GM19438 (cell line): ENCODE results near the gene PHETA1.
"Not testable (repeated sequence)": the region's sequence is repeated elsewhere in the genome, so short reads cannot be mapped to it uniquely, and the experiment has no call there.

Experiments used
- ATAC-seq: cut with Tn5 transposase; IDR thresholded peaks from one replicate; pipeline ENCODE4 v1.9.1; 2021; ENCODE audit warnings: low read depth; ENCODE audit not compliant: unreplicated experiment

The PHETA1 gene

GRCh38 chr12:111377440-111377839 lies 8.5 kb upstream of the PHETA1 start:
- ATAC-seq, result no peak

- not testable (repeated sequence) for ATAC-seq
Measured at GRCh38 chr12:111373231-111373630, 4.3 kb upstream of the PHETA1 start.

DNA sequence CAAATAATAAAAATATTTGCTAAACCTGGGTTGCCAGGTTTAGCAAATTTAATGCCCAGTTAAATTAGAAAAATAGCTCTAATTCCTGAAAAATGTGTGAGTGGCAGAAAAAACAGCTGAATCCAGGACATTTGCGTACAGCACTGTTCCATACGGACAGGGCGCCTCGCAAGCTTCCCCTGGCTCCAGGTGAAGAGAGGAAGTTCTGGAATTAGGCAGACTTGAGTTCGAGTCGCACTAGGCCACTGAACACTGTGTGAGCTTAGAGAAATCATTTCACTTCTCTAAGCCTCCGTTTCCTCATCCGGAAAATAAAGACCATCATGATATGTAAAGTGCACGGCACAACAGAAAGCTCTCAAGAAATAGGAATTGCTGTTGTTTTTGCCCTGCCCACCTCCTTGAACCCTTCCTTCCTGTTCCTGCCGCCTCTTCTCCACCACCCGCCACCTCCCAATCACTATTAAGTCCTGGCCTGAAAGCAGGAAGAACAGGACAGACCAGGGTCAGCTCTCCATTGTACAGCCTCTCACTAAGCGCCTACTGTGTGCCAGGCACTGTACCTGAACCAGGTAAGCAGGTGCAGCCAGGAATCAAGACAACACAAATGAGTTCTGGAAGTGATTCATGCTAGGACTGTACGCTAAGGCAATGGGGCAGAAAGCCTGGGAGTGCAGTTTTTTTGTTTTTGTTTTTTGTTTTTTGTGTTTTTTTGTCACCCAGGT lies 763 bp upstream of the PHETA1 start:
- ATAC-seq, result no peak

DNA sequence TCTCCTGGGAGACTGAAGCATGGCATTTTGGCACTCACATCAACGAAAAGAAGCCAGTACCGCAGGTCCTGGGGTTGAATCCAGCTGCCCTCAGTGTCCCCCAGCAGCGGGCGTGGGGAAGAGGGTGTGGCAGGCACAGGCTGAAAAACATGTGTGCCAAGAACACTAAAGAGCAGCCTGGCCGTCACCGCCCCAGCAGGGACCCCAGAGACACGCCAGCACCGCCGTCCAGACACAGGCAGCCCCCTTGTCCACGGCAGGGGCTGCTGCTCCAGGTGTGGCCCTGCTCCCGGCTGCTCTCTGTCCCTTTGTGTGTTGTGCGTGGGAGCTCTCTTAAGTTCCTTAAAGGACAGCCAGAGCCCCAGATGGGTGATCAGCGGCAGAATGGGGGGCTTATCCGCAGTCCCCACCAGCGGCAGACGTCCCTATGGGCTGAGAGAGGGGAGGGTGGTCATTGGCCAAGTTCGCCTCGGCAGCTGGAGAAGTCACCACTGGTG lies 556 bp downstream of the PHETA1 start:
- ATAC-seq, result no peak

- ATAC-seq, result no peak
Measured at GRCh38 chr12:111367661-111368221, 1.2 kb downstream of the PHETA1 start.

- no peak for ATAC-seq
Measured at GRCh38 chr12:111366583-111366982, 2.3 kb downstream of the PHETA1 start.

- ATAC-seq, result no peak
Measured at GRCh38 chr12:111366075-111366474, 2.8 kb downstream of the PHETA1 start.

DNA sequence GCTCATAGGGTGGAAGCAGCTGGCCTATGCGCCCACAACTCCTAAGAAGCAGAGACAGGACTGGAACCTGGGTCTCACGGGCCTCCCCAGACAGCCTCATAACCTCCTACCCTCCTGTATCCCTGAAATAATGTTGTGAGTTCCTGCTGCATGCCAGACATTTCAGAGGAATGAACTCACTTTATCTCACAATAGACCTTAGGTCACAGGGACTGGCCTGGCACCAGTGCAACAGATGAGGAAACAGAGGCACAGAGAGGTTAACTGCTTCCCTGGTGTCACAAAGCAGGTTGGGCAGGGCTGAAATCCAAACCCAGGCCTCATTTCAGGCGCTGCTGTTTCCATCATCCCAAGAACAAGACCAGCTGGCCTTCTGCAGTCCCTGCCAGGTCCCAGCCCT lies 5.3 kb downstream of the PHETA1 start:
- ATAC-seq, result no peak

GRCh38 chr12:111362687-111363475 lies 6.0 kb downstream of the PHETA1 start:
- no peak for ATAC-seq

DNA sequence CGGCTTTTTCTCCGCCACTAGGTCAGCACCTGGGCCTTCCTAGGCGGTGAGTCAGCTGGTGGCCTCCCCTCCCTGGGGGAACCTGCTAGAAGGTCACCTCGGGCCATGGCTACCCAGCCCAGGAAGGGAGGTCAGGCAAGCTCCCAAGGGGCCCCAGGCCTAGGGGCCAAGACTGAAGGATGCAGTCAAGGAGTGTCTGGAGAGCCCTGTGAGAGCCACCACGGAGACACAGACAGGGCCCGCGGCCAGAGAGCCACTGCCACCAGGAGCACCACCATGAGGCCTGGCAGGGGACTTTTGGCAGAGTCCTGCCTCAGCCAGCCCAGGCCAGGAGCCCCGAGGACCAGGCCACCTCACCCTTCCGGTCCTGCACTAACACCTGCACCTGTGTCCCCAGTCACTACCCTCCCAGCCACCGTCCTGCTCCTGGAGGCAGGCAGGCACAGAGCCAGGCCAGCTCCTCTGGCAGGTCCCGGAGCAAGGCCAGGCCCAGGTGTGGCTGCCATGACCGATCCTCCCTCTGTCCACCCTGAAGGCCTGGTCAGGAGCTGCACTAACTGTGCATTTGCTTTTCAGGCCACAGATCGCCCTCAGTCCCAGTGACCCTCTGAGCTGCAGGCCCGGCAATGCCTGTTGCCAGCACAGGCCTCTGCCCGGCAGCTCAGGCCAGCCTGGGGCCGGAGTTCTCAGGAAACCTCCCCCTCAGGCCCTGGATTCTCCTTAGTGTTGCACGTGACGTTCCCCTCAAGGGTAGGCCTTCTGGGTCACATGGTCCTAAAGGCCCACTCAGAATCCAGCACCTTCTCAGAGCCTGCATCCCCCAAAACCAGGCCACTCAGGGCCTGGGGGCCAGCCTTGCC lies 6.9 kb downstream of the PHETA1 start:
- ATAC-seq, result no peak

DNA sequence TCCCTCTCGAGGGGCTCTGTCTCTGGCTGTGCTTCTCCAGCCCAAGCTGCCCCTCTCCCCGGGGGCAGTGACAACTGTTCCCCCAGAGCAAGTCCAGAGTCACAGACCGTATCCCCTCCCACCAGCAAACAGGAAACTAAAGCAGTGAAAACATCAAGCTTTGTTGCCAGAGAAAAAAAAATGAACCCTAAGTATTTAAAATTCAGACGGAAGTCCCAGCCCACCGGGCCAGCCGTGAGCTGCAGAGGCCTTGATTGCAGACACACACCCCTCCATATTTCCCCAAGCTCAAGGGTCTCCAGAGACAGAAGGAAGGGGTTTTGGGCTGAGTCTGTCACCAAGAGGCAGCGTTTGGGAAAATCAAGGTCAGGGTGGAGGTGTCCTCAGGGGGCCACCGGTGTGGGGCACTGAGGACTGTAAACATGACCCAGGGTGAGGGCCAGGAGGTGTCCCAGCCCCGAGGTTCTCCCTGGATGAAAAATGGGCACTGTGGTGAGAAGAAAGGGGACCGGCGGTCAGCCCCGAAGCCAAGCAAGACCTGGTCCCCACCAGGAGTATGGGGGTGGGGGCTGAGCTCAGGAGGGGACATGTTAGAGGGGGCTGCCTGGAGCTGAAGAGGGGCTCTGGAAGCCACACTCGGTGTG lies 7.7 kb downstream of the PHETA1 start:
- no peak for ATAC-seq

- ATAC-seq, result no peak
Measured at GRCh38 chr12:111360325-111360930, 8.5 kb downstream of the PHETA1 start.

- no peak for ATAC-seq
Measured at GRCh38 chr12:111359914-111360276, 9.0 kb downstream of the PHETA1 start.

DNA sequence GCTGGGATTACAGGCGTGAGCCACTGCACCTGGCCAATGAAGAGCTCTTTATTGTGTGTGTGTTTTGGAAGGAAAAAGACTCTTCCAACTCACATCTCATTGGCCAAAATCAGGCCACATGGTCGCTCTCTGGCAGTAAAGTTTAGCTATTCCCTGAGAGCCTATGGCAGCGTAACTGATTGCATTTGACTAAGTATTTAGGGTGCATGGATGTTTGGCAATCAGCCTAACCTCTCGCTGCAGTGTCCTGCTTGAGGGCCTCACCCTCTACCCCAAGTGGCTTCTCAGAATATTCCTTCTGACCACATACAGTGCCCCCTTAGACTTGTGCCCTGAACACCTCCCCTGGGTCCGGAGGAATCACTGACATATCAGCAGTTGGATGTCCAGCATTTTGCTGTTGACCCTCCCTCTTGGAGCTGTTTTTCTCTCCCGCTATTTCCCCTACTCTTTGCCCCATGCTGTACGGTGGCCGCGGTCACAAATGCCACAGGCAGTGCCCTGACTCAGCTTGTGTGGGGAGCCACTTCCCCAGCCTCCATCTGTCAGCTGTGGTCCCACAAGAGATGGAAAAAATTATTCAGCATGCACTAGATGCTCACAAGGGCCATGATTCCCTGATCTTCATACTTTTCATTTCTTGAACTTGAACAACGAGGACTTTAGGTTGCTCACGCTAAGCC lies 9.5 kb downstream of the PHETA1 start:
- ATAC-seq, result no peak

GRCh38 chr12:111355201-111355925 lies 13.5 kb downstream of the PHETA1 start:
- no peak for ATAC-seq

DNA sequence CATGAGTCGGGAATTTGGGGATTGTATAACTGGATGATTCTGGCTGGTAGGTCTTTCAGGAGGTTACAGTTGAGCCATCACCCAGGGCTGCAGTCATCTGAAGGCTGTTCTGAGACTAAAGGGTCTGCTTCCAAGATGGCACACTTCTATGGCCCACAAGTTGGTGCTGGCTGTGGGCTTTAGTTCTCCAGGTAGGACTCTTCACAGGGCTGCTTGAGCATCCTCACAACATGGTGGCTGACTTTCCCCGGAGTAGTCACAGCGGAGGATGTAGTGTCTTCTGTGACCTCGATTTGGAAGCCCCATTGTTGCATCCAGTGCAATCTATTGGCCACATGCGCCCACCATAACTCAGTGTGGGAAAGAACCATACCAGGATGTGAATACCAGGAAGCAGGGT lies 14.4 kb downstream of the PHETA1 start:
- ATAC-seq, result no peak

- no peak for ATAC-seq
Measured at GRCh38 chr12:111353603-111354295, 15.1 kb downstream of the PHETA1 start.

DNA sequence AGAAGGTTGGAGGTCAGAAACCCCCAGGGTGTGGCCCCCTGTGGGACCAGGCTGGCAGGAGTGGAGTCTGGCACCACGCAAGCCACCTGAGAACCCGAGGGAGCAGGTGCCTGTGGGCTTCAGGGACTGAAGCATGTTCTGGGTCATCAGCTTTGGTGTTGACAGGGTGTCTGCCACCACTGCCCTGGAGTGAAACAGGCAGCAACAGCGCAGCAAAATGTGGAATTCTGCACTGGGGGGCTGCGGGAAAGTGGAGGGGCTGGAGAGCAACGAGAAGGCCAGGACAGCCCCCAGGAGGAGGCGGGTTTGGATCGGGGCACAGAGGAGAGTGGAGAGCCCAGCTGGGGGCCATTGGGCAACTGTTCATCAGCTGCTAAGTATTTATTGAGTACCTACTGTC lies 15.9 kb downstream of the PHETA1 start:
- ATAC-seq, result no peak
